Myocyte (in vitro differentiated cells): Measurements from ENCODE around the gene CLBA1. TPM values are rescaled to one million over a fixed set of nuclear protein-coding genes. Genes with fewer than 3 reads are reported as not detected.

ENCODE experiments used
- total RNA-seq: library from RNA; depleted of rRNA; stranded (reverse); fragments of >200 nt; gene quantifications from 2 replicates; pipeline ENCODE4 v1.2.3, GENCODE V29; 2014

The CLBA1 gene
- total RNA-seq, 1 donor from 2014 or later = 10.6 TPM

Other genes with a start within 250 kb of the CLBA1 start
- 173 and 212 TPM in 2 replicates for gene SIVA1, start 232.6 kb upstream of the CLBA1 start, total RNA-seq
- gene AKT1, start 190.0 kb upstream of the CLBA1 start, total RNA-seq = 128 and 136 TPM in 2 replicates
- 7.6 TPM in 2 replicates for gene ZBTB42, start 184.7 kb upstream of the CLBA1 start, total RNA-seq
- 45.5 and 58.2 TPM in 2 replicates for gene CEP170B, start 120.5 kb upstream of the CLBA1 start, total RNA-seq
- gene PLD4, start 60.9 kb upstream of the CLBA1 start, total RNA-seq = 0.10 TPM in 1 of 2 replicates, not detected in the other
- 150 and 229 TPM in 2 replicates for gene AHNAK2, start 7.4 kb upstream of the CLBA1 start, total RNA-seq
- gene CDCA4, start 35.3 kb downstream of the CLBA1 start, total RNA-seq = 12.9 and 15.9 TPM in 2 replicates
- gene GPR132, start 79.6 kb downstream of the CLBA1 start, total RNA-seq = not detected in 2 replicates
- 32.5 and 42.7 TPM in 2 replicates for gene JAG2, start 183.0 kb downstream of the CLBA1 start, total RNA-seq
- 33.2 and 40.9 TPM in 2 replicates for gene NUDT14, start 195.5 kb downstream of the CLBA1 start, total RNA-seq